Prostate gland (tissue), 2 donors: ENCODE measurements around the gene SPPL3.

Source experiments
- CTCF ChIP-seq, 4 experiments: fragments of 200-600 bp in 2 of 4; fragments of 450-650 bp in 2 of 4; sonication (generic) in 2 of 4; IDR thresholded peaks; 1 replicate in 3 of 4; 2 replicates in 1 of 4; pipeline ENCODE4 v1.5.1; 2016 to 2019; ENCODE audit warnings: antibody characterized with exemption in 4 of 4, mild to moderate bottlenecking in 2 of 4, moderate library complexity in 2 of 4
- POLR2A ChIP-seq: fragments of 450-650 bp; IDR thresholded peaks from one replicate; pipeline ENCODE4 v1.6.1; 2016; ENCODE audit warnings: antibody characterized with exemption, mild to moderate bottlenecking

- no peak for TF ChIP-seq CTCF (IDR thresholded peaks at IDR 0.05)
- no peak for TF ChIP-seq POLR2A
Observed at GRCh38 chr12:120830966-120831365, 73.2 kb downstream of the SPPL3 start.
